ENCODE measurements around the gene ENTPD7.

ENTPD7 gene

DNA sequence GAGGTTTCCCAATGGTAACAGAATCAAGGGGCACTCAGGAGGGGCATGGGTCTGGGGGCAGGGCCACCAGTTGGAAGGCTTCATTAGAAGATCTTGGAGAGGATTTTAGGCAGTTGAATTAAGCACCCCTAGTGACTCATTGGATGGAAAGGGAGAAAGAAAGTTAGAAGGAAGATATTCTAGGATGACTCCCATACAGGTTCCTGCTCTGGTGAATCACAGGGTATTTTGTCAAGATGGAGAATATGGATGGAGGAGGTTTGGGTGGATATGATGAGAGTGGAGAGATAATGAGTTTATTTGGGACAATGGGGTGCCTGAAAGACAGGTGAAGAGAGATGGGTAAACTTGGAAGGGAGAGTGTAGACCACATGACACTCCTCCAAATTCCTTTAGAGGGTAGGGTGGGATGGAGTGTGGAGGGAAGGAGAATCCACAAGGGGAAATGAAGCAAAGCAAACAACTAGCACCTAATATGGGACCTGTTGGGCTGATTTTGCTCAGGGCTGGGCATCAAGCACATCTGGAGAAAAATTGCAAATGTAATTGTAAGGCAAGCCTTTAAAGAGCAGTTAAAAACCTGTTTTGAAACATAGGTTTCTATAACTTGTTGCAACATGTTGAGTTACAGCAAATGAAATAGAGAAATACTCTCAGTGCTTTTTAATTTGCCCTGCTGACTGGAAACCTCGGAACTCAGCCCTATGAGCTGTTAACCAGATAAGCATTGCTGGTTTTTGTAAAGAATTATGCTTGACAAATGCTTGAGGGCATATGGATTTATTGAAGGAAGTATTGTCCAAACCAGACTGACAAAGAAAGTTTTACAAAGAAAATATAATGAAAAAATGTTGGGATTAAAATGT lies 2.9 kb upstream of the ENTPD7 start:
- H3K4me1 ChIP-seq (ENCODE audit: control insufficient read depth, insufficient read depth, low read length), result peaks cover 26% of the 10 kb centered on the region
- no peak overlapping the region for H3K4me3 ChIP-seq (ENCODE audit: low read length)

DNA sequence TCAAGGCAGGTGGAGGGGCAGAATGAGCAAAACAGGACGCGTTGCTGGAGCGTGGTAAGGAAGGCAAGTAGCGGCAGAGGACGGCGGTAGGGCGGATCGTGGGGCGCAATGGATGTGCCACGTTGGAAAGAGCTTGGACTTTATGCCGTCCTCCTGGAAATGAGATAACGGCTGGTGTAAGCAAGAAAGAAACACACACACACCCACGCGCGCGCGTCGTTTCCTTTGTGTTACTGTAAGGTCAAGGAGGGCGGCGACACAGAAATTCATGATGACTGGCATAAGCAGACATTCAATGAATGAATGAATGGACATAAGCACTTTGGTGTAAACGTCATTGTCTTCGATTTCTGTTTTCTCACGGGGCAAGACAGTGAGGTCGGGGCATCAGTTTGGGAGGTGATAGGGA lies 683 bp upstream of the ENTPD7 start:
- H3K36me3 ChIP-seq (ENCODE audit: control insufficient read depth, insufficient read depth, low read length), result no peaks in the 10 kb centered on the region
- no peaks in the 10 kb centered on the region for H3K9me3 ChIP-seq (ENCODE audit: control insufficient read depth, low read length)
- peak overlapping the region; percentile 81 for H3K4me3 ChIP-seq (ENCODE audit: low read length)
- H3K9ac ChIP-seq (ENCODE audit: low read length), result peak overlapping the region; percentile 81
- peaks cover 12% of the 10 kb centered on the region for H3K4me1 ChIP-seq (ENCODE audit: control insufficient read depth, insufficient read depth, low read length)
- H3K27me3 ChIP-seq (ENCODE audit: control insufficient read depth, insufficient read depth, low read length), result no peaks in the 10 kb centered on the region

More for the DNA sequence above, 2.9 kb upstream of the ENTPD7 start:
- Histone ChIP-seq H3K36me3 (ENCODE audit: control insufficient read depth, insufficient read depth, low read length) (no peaks in the 10 kb centered on the region), H3K9ac (ENCODE audit: low read length) (no peak overlapping the region), H3K9me3 (ENCODE audit: control insufficient read depth, low read length) (no peaks in the 10 kb centered on the region), H3K27me3 (ENCODE audit: control insufficient read depth, insufficient read depth, low read length) (no peaks in the 10 kb centered on the region)

DNA sequence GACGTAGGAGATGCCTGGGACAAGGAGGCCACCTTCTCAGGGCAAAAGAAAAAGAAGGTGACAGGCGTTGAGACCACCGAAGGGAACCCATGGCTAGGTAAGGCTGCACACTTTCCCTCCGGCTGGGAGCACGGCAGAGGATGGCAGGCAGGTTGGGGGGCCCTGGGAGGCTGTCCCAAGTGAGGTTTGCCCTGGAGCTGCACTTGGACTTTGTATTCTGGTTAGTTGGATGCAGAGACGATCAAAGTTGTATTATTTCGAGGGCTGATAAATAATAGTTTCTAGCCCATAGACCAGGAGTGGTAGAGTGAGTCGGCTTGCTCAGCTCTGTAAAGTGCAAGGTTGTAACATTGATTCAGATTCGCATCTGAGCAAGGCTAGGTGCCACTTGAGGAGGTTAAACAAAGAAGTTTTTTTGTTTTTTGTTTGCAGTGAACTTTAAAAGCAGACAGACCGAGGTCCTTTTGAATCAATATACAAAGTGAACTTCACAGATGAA lies 608 bp downstream of the ENTPD7 start:
- Histone ChIP-seq H3K27me3 (ENCODE audit: control insufficient read depth, insufficient read depth, low read length) (no peaks in the 10 kb centered on the region), H3K9ac (ENCODE audit: low read length) (peak overlapping the region; percentile 82), H3K36me3 (ENCODE audit: control insufficient read depth, insufficient read depth, low read length) (no peaks in the 10 kb centered on the region), H3K9me3 (ENCODE audit: control insufficient read depth, low read length) (no peaks in the 10 kb centered on the region), H3K4me1 (ENCODE audit: control insufficient read depth, insufficient read depth, low read length) (peaks cover 10% of the 10 kb centered on the region), H3K4me3 (ENCODE audit: low read length) (peak overlapping the region; percentile 49)

GRCh38 chr10:99660662-99661376 lies 1.5 kb downstream of the ENTPD7 start:
- H3K4me3 ChIP-seq (ENCODE audit: low read length), result no peak overlapping the region
- H3K4me1 ChIP-seq (ENCODE audit: control insufficient read depth, insufficient read depth, low read length), result peaks cover 10% of the 10 kb centered on the region
- H3K36me3 ChIP-seq (ENCODE audit: control insufficient read depth, insufficient read depth, low read length), result no peaks in the 10 kb centered on the region
- H3K27me3 ChIP-seq (ENCODE audit: control insufficient read depth, insufficient read depth, low read length), result no peaks in the 10 kb centered on the region
- H3K9ac ChIP-seq (ENCODE audit: low read length), result no peak overlapping the region
- H3K9me3 ChIP-seq (ENCODE audit: control insufficient read depth, low read length), result no peaks in the 10 kb centered on the region

DNA sequence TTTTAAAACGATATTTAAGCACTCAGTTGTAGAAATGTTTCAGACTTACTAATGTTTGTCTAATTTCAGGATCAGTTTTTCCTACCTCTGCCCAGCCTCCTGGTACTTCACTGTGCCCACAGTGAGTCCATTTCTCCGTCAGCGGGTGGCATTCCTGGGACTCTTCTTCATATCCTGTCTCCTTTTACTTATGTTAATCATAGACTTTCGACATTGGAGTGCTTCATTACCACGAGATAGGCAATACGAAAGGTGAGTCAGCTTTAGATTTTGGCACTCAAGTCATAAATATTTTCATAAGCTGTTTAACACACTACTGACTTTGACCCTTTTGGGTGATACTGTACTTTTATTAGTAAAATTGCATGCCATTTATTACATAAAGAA lies 2.1 kb downstream of the ENTPD7 start:
- H3K4me1 ChIP-seq (ENCODE audit: control insufficient read depth, insufficient read depth, low read length), result peaks cover 10% of the 10 kb centered on the region
- no peak overlapping the region for H3K9ac ChIP-seq (ENCODE audit: low read length)
- H3K27me3 ChIP-seq (ENCODE audit: control insufficient read depth, insufficient read depth, low read length), result no peaks in the 10 kb centered on the region
- H3K9me3 ChIP-seq (ENCODE audit: control insufficient read depth, low read length), result no peaks in the 10 kb centered on the region
- no peak overlapping the region for H3K4me3 ChIP-seq (ENCODE audit: low read length)
- no peaks in the 10 kb centered on the region for H3K36me3 ChIP-seq (ENCODE audit: control insufficient read depth, insufficient read depth, low read length)

DNA sequence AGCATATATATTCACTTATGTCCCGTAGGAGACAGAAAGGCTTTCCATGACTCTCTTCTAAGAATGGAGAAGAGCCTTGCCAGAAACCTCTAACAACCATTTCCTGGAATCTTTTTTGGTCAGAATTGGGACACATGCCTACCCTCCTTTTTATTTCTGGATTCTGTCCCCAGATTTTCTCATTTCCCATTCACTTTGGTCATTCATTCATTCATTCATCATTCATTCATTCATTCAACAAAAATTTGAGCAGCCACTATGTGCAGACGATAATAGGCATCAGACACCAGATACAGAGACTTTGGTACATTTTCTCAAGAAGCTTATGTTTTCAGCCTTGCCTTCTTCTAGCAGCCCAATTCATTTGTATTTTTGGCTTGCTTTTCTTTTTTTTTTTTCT lies 6.0 kb downstream of the ENTPD7 start:
- Histone ChIP-seq H3K9ac (ENCODE audit: low read length) (no peak overlapping the region), H3K9me3 (ENCODE audit: control insufficient read depth, low read length) (no peaks in the 10 kb centered on the region), H3K4me3 (ENCODE audit: low read length) (no peak overlapping the region), H3K27me3 (ENCODE audit: control insufficient read depth, insufficient read depth, low read length) (no peaks in the 10 kb centered on the region), H3K4me1 (ENCODE audit: control insufficient read depth, insufficient read depth, low read length) (peaks cover 12% of the 10 kb centered on the region), H3K36me3 (ENCODE audit: control insufficient read depth, insufficient read depth, low read length) (no peaks in the 10 kb centered on the region)

- Histone ChIP-seq H3K9ac (ENCODE audit: low read length) (no peak overlapping the region), H3K27me3 (ENCODE audit: control insufficient read depth, insufficient read depth, low read length) (no peaks in the 10 kb centered on the region), H3K36me3 (ENCODE audit: control insufficient read depth, insufficient read depth, low read length) (no peaks in the 10 kb centered on the region), H3K4me1 (ENCODE audit: control insufficient read depth, insufficient read depth, low read length) (peaks cover 6% of the 10 kb centered on the region), H3K4me3 (ENCODE audit: low read length) (no peak overlapping the region), H3K9me3 (ENCODE audit: control insufficient read depth, low read length) (no peaks in the 10 kb centered on the region)
Measured at GRCh38 chr10:99667108-99667751, 7.9 kb downstream of the ENTPD7 start.

DNA sequence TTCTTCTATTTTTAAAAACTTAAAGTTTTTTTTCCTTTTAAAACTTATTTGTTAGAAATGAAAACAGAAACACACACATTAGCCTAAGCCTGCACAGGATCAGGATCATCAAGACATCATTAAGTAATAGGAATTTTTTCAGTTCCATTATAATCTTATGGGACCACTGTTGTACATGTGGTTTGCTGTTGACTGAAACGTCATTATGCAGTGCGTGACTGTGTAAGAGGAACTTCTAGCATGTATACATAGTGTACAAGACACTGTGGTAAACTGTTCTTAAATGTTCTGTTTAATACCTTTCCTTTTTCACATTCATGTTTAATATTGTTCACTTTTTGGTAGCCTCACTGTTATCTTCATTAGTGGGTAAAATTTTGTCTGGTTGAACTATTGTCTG lies 12.1 kb downstream of the ENTPD7 start:
- Histone ChIP-seq H3K9ac (ENCODE audit: low read length) (no peak overlapping the region), H3K4me1 (ENCODE audit: control insufficient read depth, insufficient read depth, low read length) (peaks cover 14% of the 10 kb centered on the region), H3K9me3 (ENCODE audit: control insufficient read depth, low read length) (no peaks in the 10 kb centered on the region), H3K4me3 (ENCODE audit: low read length) (no peak overlapping the region), H3K36me3 (ENCODE audit: control insufficient read depth, insufficient read depth, low read length) (no peaks in the 10 kb centered on the region), H3K27me3 (ENCODE audit: control insufficient read depth, insufficient read depth, low read length) (no peaks in the 10 kb centered on the region)

GRCh38 chr10:99672884-99673283 lies 13.6 kb downstream of the ENTPD7 start:
- no peaks in the 10 kb centered on the region for H3K36me3 ChIP-seq (ENCODE audit: control insufficient read depth, insufficient read depth, low read length)
- H3K9me3 ChIP-seq (ENCODE audit: control insufficient read depth, low read length), result no peaks in the 10 kb centered on the region
- no peak overlapping the region for H3K4me3 ChIP-seq (ENCODE audit: low read length)
- H3K27me3 ChIP-seq (ENCODE audit: control insufficient read depth, insufficient read depth, low read length), result no peaks in the 10 kb centered on the region
- H3K9ac ChIP-seq (ENCODE audit: low read length), result no peak overlapping the region
- H3K4me1 ChIP-seq (ENCODE audit: control insufficient read depth, insufficient read depth, low read length), result peaks cover 9% of the 10 kb centered on the region

GRCh38 chr10:99673492-99673891 lies 14.2 kb downstream of the ENTPD7 start:
- Histone ChIP-seq H3K9ac (ENCODE audit: low read length) (no peak overlapping the region), H3K36me3 (ENCODE audit: control insufficient read depth, insufficient read depth, low read length) (no peaks in the 10 kb centered on the region), H3K4me1 (ENCODE audit: control insufficient read depth, insufficient read depth, low read length) (peaks cover 9% of the 10 kb centered on the region), H3K9me3 (ENCODE audit: control insufficient read depth, low read length) (no peaks in the 10 kb centered on the region), H3K27me3 (ENCODE audit: control insufficient read depth, insufficient read depth, low read length) (no peaks in the 10 kb centered on the region), H3K4me3 (ENCODE audit: low read length) (no peak overlapping the region)

GRCh38 chr10:99674762-99675161 lies 15.5 kb downstream of the ENTPD7 start:
- H3K36me3 ChIP-seq (ENCODE audit: control insufficient read depth, insufficient read depth, low read length), result no peaks in the 10 kb centered on the region
- peaks cover 9% of the 10 kb centered on the region for H3K4me1 ChIP-seq (ENCODE audit: control insufficient read depth, insufficient read depth, low read length)
- H3K9ac ChIP-seq (ENCODE audit: low read length), result no peak overlapping the region
- H3K4me3 ChIP-seq (ENCODE audit: low read length), result no peak overlapping the region
- H3K27me3 ChIP-seq (ENCODE audit: control insufficient read depth, insufficient read depth, low read length), result no peaks in the 10 kb centered on the region
- H3K9me3 ChIP-seq (ENCODE audit: control insufficient read depth, low read length), result no peaks in the 10 kb centered on the region

- Histone ChIP-seq H3K9ac (ENCODE audit: low read length) (no peak overlapping the region), H3K4me3 (ENCODE audit: low read length) (no peak overlapping the region), H3K36me3 (ENCODE audit: control insufficient read depth, insufficient read depth, low read length) (no peaks in the 10 kb centered on the region), H3K27me3 (ENCODE audit: control insufficient read depth, insufficient read depth, low read length) (no peaks in the 10 kb centered on the region), H3K4me1 (ENCODE audit: control insufficient read depth, insufficient read depth, low read length) (peaks cover 9% of the 10 kb centered on the region), H3K9me3 (ENCODE audit: control insufficient read depth, low read length) (no peaks in the 10 kb centered on the region)
Measured at GRCh38 chr10:99676426-99676825, 17.1 kb downstream of the ENTPD7 start.

Measured in mucosa of stomach (tissue), 1 donor.